ENCODE results near the gene JAK2. TPM values are rescaled to one million over a fixed set of nuclear protein-coding genes. Genes with fewer than 3 reads are reported as not detected.

The JAK2 gene
- total RNA-seq, 1 experiment from 2014 or later: 1.4 TPM

- H3K9me3 ChIP-seq: no peaks in the 10 kb centered on the region
- H3K4me3 ChIP-seq (ENCODE audit: low read depth, low read length): no peak overlapping the region
- Mint-ChIP-seq H3K9me3 (ENCODE audit: unreplicated experiment) (no peaks in the 10 kb centered on the region), H3K27ac (ENCODE audit: unreplicated experiment) (no peak overlapping the region), H3K4me1 (ENCODE audit: low read depth, unreplicated experiment) (no peaks in the 10 kb centered on the region), H3K27me3 (ENCODE audit: insufficient read depth, unreplicated experiment) (peaks cover 8% of the 10 kb centered on the region), H3K4me3 (ENCODE audit: unreplicated experiment) (no peak overlapping the region), H3K36me3 (ENCODE audit: insufficient read depth, unreplicated experiment) (no peaks in the 10 kb centered on the region)
- ChIA-PET CTCF (no interaction called here), POLR2A (no interaction called here)
- BruUV-seq (replicated peaks): no TSS peak
- intact Hi-C loops (cut with micrococcal nuclease; ENCODE audit: unreplicated experiment): no loop called here
- no peak for DNase-seq
- no peak for TF ChIP-seq CTCF (IDR thresholded peaks at IDR 0.05; ENCODE audit: insufficient read depth in 1 of 2, low read depth in 1 of 2, low read length in 1 of 2, severe bottlenecking in 1 of 2, unreplicated experiment in 1 of 2)
- H3K36me3 ChIP-seq (ENCODE audit: control insufficient read depth, insufficient read depth, low read length): no peaks in the 10 kb centered on the region
- no peaks in the 10 kb centered on the region for H3K27me3 ChIP-seq (replicated peaks; ENCODE audit: control insufficient read depth, insufficient read depth, low read length)
- H3K4me1 ChIP-seq: no peaks in the 10 kb centered on the region
Observed at GRCh38 chr9:4964540-4964939, 20.5 kb upstream of the JAK2 start.

- CTCF ChIA-PET: no interaction called here
- Mint-ChIP-seq H3K27ac (ENCODE audit: unreplicated experiment) (no peak overlapping the region), H3K4me3 (ENCODE audit: unreplicated experiment) (no peak overlapping the region), H3K4me1 (ENCODE audit: low read depth, unreplicated experiment) (no peaks in the 10 kb centered on the region), H3K9me3 (ENCODE audit: unreplicated experiment) (no peaks in the 10 kb centered on the region), H3K36me3 (ENCODE audit: insufficient read depth, unreplicated experiment) (no peaks in the 10 kb centered on the region), H3K27me3 (ENCODE audit: insufficient read depth, unreplicated experiment) (peaks cover 8% of the 10 kb centered on the region)
- no peaks in the 10 kb centered on the region for H3K4me1 ChIP-seq
- TF ChIP-seq CTCF (IDR thresholded peaks at IDR 0.05; ENCODE audit: insufficient read depth in 1 of 2, low read depth in 1 of 2, low read length in 1 of 2, severe bottlenecking in 1 of 2, unreplicated experiment in 1 of 2): no peak
- no peaks in the 10 kb centered on the region for H3K27me3 ChIP-seq (replicated peaks; ENCODE audit: control insufficient read depth, insufficient read depth, low read length)
- H3K36me3 ChIP-seq (ENCODE audit: control insufficient read depth, insufficient read depth, low read length): no peaks in the 10 kb centered on the region
- H3K9me3 ChIP-seq: no peaks in the 10 kb centered on the region
- BruUV-seq (replicated peaks): no TSS peak
- no peak for DNase-seq
- POLR2A ChIA-PET: no interaction called here
- no peak overlapping the region for H3K4me3 ChIP-seq (ENCODE audit: low read depth, low read length)
- intact Hi-C loops (cut with micrococcal nuclease; ENCODE audit: unreplicated experiment): no loop called here
Observed at GRCh38 chr9:4965174-4965821, 19.8 kb upstream of the JAK2 start.

GRCh38 chr9:4967523-4967922 lies 17.5 kb upstream of the JAK2 start:
- ChIA-PET POLR2A (no interaction called here), CTCF (no interaction called here)
- BruUV-seq (replicated peaks): no TSS peak

More at GRCh38 chr9:4967523-4967922, 17.5 kb upstream of the JAK2 start:
- no peak for TF ChIP-seq CTCF (IDR thresholded peaks at IDR 0.05; ENCODE audit: insufficient read depth in 1 of 2, low read depth in 1 of 2, low read length in 1 of 2, severe bottlenecking in 1 of 2, unreplicated experiment in 1 of 2)
- intact Hi-C loops (cut with micrococcal nuclease; ENCODE audit: unreplicated experiment): no loop called here
- Histone ChIP-seq H3K36me3 (ENCODE audit: control insufficient read depth, insufficient read depth, low read length) (no peaks in the 10 kb centered on the region), H3K9me3 (no peaks in the 10 kb centered on the region), H3K27me3 (replicated peaks; ENCODE audit: control insufficient read depth, insufficient read depth, low read length) (no peaks in the 10 kb centered on the region; the same call in 1 of the 2 replicates), H3K4me3 (ENCODE audit: low read depth, low read length) (no peak overlapping the region), H3K4me1 (no peaks in the 10 kb centered on the region)
- H3K4me3 Mint-ChIP-seq (ENCODE audit: unreplicated experiment): no peak overlapping the region
- no peaks in the 10 kb centered on the region for H3K9me3 Mint-ChIP-seq (ENCODE audit: unreplicated experiment)
- no peaks in the 10 kb centered on the region for H3K36me3 Mint-ChIP-seq (ENCODE audit: insufficient read depth, unreplicated experiment)
- no peaks in the 10 kb centered on the region for H3K4me1 Mint-ChIP-seq (ENCODE audit: low read depth, unreplicated experiment)
- H3K27ac Mint-ChIP-seq (ENCODE audit: unreplicated experiment): no peak overlapping the region
- no peak for DNase-seq
- peaks cover 6% of the 10 kb centered on the region for H3K27me3 Mint-ChIP-seq (ENCODE audit: insufficient read depth, unreplicated experiment)

Measured in Caco-2 (cell line).